Measurements from ENCODE around the gene ASTN1. TPM values are rescaled to one million over a fixed set of nuclear protein-coding genes. Genes with fewer than 3 reads are reported as not detected.

Gene ASTN1
- total and polyA plus RNA-seq, 2 experiments from 2014 or later: 1.1 TPM; not detected in 1

DNA sequence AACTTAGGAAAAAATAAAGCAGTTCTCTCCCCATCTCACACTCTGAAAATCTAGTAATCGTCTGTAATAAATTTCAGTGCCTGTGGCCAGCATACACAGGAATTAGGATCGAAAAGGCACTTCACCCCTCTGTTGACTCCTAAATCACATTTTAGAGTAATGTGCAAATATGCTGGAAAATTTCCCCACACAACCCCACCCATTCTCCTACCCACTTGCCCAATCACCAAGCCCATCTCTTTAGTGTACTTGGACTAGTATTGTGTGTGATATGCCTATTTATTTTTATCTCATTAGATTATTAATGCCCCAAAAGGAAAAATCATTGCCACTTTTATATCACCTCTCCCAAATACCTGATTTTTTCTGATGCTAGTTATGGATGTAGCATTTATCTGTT lies 323.3 kb downstream of the ASTN1 start:
- no peaks in the 10 kb centered on the region for H4K20me1 ChIP-seq (ENCODE audit: insufficient read depth, poor library complexity, severe bottlenecking)
- no peaks in the 10 kb centered on the region for H3K36me3 ChIP-seq (replicated peaks; ENCODE audit: insufficient read depth, low read depth)
- no peaks in the 10 kb centered on the region for H3K9me3 ChIP-seq (ENCODE audit: low read depth)
- 76% methylated on average over 2 of the region's 2 CpGs for WGBS (ENCODE audit: low lambda C conversion rate, missing lambda C conversion rate)
- H3K27me3 ChIP-seq: no peaks in the 10 kb centered on the region
- no peaks in the 10 kb centered on the region for H3K9me2 ChIP-seq (replicated peaks; ENCODE audit: insufficient read depth)
- DNase-seq (ENCODE audit: low spot score): no peak
- no peak overlapping the region for H3K4me3 ChIP-seq
- H3K27ac ChIP-seq: no peak overlapping the region
- no peaks in the 10 kb centered on the region for H3K79me2 ChIP-seq
- no peak overlapping the region for H3K4me2 ChIP-seq
- no peaks in the 10 kb centered on the region for H3K4me1 ChIP-seq (ENCODE audit: insufficient read depth)
- H2AFZ ChIP-seq: no peak overlapping the region
- TF ChIP-seq EZH2phosphoT487 (IDR thresholded peaks at IDR 0.05; ENCODE audit: low read depth, severe bottlenecking, unreplicated experiment) (no peak), EZH2 (IDR thresholded peaks at IDR 0.05; ENCODE audit: borderline replicate concordance) (no peak)
- TF ChIP-seq, protein P1, sequence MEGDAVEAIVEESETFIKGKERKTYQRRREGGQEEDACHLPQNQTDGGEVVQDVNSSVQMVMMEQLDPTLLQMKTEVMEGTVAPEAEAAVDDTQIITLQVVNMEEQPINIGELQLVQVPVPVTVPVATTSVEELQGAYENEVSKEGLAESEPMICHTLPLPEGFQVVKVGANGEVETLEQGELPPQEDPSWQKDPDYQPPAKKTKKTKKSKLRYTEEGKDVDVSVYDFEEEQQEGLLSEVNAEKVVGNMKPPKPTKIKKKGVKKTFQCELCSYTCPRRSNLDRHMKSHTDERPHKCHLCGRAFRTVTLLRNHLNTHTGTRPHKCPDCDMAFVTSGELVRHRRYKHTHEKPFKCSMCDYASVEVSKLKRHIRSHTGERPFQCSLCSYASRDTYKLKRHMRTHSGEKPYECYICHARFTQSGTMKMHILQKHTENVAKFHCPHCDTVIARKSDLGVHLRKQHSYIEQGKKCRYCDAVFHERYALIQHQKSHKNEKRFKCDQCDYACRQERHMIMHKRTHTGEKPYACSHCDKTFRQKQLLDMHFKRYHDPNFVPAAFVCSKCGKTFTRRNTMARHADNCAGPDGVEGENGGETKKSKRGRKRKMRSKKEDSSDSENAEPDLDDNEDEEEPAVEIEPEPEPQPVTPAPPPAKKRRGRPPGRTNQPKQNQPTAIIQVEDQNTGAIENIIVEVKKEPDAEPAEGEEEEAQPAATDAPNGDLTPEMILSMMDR (IDR thresholded peaks at IDR 0.05; ENCODE audit: poor library complexity): no peak

DNA sequence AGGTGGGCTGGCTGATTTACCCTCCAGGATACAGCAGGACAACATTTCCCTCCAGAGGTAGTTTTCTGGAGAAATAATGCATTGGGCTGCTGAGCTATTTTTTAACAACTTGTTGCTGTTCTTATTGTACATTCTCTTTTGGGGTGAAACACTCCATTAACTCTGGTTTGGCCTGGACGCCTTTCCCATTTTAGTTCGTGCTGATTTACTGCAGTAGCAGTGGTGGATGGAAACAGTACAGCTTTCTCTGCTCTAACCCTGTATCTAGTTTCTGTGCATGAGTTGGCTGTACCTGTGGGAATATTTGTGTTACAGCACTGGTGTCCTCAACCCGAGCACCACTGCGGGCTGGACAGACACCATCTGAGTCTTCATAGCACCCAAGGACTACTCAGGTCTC lies 325.3 kb downstream of the ASTN1 start:
- Histone ChIP-seq H3K9me2 (replicated peaks; ENCODE audit: insufficient read depth) (no peaks in the 10 kb centered on the region), H3K4me3 (no peak overlapping the region), H3K4me2 (no peak overlapping the region), H3K9me3 (ENCODE audit: low read depth) (no peaks in the 10 kb centered on the region), H4K20me1 (ENCODE audit: insufficient read depth, poor library complexity, severe bottlenecking) (no peaks in the 10 kb centered on the region), H3K27me3 (no peaks in the 10 kb centered on the region), H2AFZ (no peak overlapping the region), H3K4me1 (ENCODE audit: insufficient read depth) (no peaks in the 10 kb centered on the region), H3K79me2 (no peaks in the 10 kb centered on the region), H3K36me3 (replicated peaks; ENCODE audit: insufficient read depth, low read depth) (no peaks in the 10 kb centered on the region), H3K27ac (no peak overlapping the region)
- TF ChIP-seq EZH2phosphoT487 (IDR thresholded peaks at IDR 0.05; ENCODE audit: low read depth, severe bottlenecking, unreplicated experiment) (no peak), EZH2 (IDR thresholded peaks at IDR 0.05; ENCODE audit: borderline replicate concordance) (no peak)
- TF ChIP-seq, protein P1 (IDR thresholded peaks at IDR 0.05; ENCODE audit: poor library complexity): no peak
- 97% methylated on average over 4 of the region's 4 CpGs for WGBS (ENCODE audit: low lambda C conversion rate, missing lambda C conversion rate)
- DNase-seq (ENCODE audit: low spot score): no peak

DNA sequence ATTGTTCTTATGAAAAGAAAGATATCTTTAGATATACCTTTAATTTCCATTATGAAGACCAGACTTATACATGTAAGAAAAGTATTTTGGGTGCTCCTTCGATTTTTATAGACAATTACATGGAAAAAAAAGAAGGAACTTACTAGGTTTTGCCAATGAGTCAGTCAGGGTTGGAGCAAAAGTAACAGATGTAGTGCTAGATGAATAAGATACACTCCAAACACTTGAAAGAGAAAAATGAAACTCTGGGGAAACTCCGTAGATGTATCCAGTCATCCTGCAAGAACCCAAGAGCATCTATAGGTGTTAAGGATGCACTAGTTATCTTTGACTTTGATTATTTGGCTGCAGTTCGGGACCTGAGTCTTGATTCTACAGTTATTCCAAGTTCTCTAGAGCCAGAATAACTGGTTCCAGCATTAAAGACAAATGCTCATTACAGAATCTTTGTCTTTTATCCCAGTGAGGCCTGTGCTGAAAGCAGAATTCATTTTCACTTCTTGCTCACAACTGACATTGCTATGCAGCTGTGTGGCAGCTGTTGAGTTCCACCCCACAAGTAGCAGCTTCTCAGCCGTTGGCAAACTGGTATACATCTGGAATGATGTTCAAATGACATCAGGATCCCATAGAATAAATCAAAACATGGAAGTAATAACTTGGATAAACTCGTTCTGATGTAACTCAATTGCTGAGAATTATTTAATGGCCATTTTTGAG lies 326.1 kb downstream of the ASTN1 start:
- no peaks in the 10 kb centered on the region for H3K9me2 ChIP-seq (replicated peaks; ENCODE audit: insufficient read depth)
- no peaks in the 10 kb centered on the region for H3K4me1 ChIP-seq (ENCODE audit: insufficient read depth)
- TF ChIP-seq EZH2phosphoT487 (IDR thresholded peaks at IDR 0.05; ENCODE audit: low read depth, severe bottlenecking, unreplicated experiment): no peak
- TF ChIP-seq, protein P1 (IDR thresholded peaks at IDR 0.05; ENCODE audit: poor library complexity): no peak
- TF ChIP-seq EZH2 (IDR thresholded peaks at IDR 0.05; ENCODE audit: borderline replicate concordance): no peak
- H3K9me3 ChIP-seq (ENCODE audit: low read depth): no peaks in the 10 kb centered on the region
- no peak overlapping the region for H2AFZ ChIP-seq
- no peaks in the 10 kb centered on the region for H3K27me3 ChIP-seq
- H4K20me1 ChIP-seq (ENCODE audit: insufficient read depth, poor library complexity, severe bottlenecking): no peaks in the 10 kb centered on the region
- no peaks in the 10 kb centered on the region for H3K36me3 ChIP-seq (replicated peaks; ENCODE audit: insufficient read depth, low read depth)
- H3K4me2 ChIP-seq: no peak overlapping the region
- no peaks in the 10 kb centered on the region for H3K79me2 ChIP-seq
- 84% methylated on average over 5 of the region's 5 CpGs for WGBS (ENCODE audit: low lambda C conversion rate, missing lambda C conversion rate)
- no peak overlapping the region for H3K4me3 ChIP-seq
- no peak for DNase-seq (ENCODE audit: low spot score)
- H3K27ac ChIP-seq: no peak overlapping the region
